DND-41 (cell line): ENCODE data around the gene CCK.

ENCODE experiments used
- CTCF ChIP-seq: IDR thresholded peaks from 2 replicates; pipeline ENCODE4 v1.5.1; 2012; ENCODE audit warnings: borderline replicate concordance, low read length, moderate library complexity, mild to moderate bottlenecking; ENCODE audit not compliant: poor library complexity, severe bottlenecking; ENCODE audit errors: extremely low read depth
- EZH2 ChIP-seq: IDR thresholded peaks from 3 replicates; pipeline ENCODE4 v1.6.1; 2012; ENCODE audit warnings: borderline replicate concordance, low read depth, mild to moderate bottlenecking, moderate library complexity, low read length, inconsistent platforms; ENCODE audit not compliant: severe bottlenecking

DNA sequence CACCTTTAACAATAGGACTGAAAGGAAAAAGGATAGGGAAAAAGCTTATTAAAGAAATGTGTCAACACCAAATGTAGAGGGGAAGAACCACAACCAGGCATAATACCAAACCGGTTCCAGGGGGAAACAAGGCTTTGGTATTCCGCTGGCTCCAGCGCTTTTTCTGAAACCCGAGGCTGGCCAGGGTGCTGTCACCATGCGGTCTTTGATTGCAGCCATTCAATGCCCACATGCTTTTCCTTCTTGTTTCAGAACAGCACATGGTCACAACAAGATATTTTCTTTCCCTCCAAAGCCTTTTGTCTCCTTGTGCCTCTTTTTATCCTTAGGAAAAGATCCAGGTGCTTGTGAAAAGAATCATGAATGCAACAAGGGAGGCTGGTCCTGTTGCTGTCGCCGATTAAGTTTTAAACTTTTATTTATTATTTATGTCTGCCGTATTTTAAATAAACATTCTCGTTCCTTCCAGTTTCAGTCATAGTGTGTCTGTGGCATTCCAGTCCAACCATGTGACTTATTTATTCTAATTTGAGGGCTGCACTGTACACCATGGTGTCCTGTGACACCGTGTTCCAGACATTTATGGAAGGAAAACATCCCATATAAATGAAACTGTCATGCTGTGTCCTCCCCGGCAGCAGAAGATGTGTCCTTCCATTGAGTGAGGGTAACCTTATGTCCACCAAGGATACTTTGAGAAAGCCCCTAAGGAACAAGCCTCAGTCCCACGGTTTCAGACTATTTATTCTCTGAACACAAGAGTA lies 41.1 kb downstream of the CCK start:
- TF ChIP-seq CTCF: no peak
- no peak for TF ChIP-seq EZH2
